Measurements from ENCODE around the gene RNF43. TPM values are rescaled to one million over a fixed set of nuclear protein-coding genes. Genes with fewer than 3 reads are reported as not detected.

RNF43 gene
- total and polyA plus RNA-seq, 2 of the 13 experiments (the other 11 are each of a cell fraction or from before 2014, with no cell fraction given) = 31.0 to 53.4 TPM

GRCh38 chr17:58417300-58418092, at the start of gene RNF43 (continued):
- TF ChIP-seq MAFK (conservative IDR thresholded peaks at IDR 0.05 in 1 of 2, IDR thresholded peaks at IDR 0.05 in 1 of 2; ENCODE audit: low read length in 2 of 2) (peak; percentile 0 to 13; a peak in 1 of 4 replicates), PITX1 (CRISPR knock-in tag; IDR thresholded peaks at IDR 0.05) (peak; percentile 68; the same call in 1 of the 2 replicates), ZNF567 (CRISPR knock-in tag; IDR thresholded peaks at IDR 0.05; ENCODE audit: borderline replicate concordance) (peak; percentile 92), ZNF335 (CRISPR knock-in tag; IDR thresholded peaks at IDR 0.05) (peak; percentile 80), SALL1 (CRISPR knock-in tag; IDR thresholded peaks at IDR 0.05) (peak; percentile 98), GMEB1 (CRISPR knock-in tag; IDR thresholded peaks at IDR 0.05; ENCODE audit: borderline replicate concordance) (no peak; the same call in 1 of the 2 replicates), ISX (CRISPR knock-in tag; conservative IDR thresholded peaks at IDR 0.05) (no peak), HNRNPLL (IDR thresholded peaks at IDR 0.05; ENCODE audit: low read depth, low read length, poor library complexity, severe bottlenecking) (no peak), HDAC6 (IDR thresholded peaks at IDR 0.05; ENCODE audit: low read depth, low read length) (peak; percentile 82; the same call in 1 of the 2 replicates), IKZF5 (CRISPR knock-in tag; IDR thresholded peaks at IDR 0.05) (peak; percentile 85), TMF1 (CRISPR knock-in tag; IDR thresholded peaks at IDR 0.05; ENCODE audit: low read depth) (0 out of 2 replicates have a peak, but pooled peaks have one; percentile 37), MXD4 (CRISPR knock-in tag; IDR thresholded peaks at IDR 0.05) (peak; percentile 88), SNAPC2 (CRISPR knock-in tag; IDR thresholded peaks at IDR 0.05) (peak; percentile 19; the same call in 1 of the 2 replicates), TBX3 (IDR thresholded peaks at IDR 0.05; ENCODE audit: borderline replicate concordance) (peak; percentile 75; the same call in 1 of the 2 replicates), SMARCE1 (IDR thresholded peaks at IDR 0.05; ENCODE audit: borderline replicate concordance) (no peak), ZNF766 (CRISPR knock-in tag; IDR thresholded peaks at IDR 0.05; ENCODE audit: borderline replicate concordance) (0 out of 2 replicates have a peak, but pooled peaks have one; percentile 67), ZNF230 (CRISPR knock-in tag; IDR thresholded peaks at IDR 0.05) (peak; percentile 75; the same call in 1 of the 2 replicates), MAFF (IDR thresholded peaks at IDR 0.05; ENCODE audit: low read depth, low read length) (peak; percentile 20; the same call in 1 of the 2 replicates), ZBTB20 (CRISPR knock-in tag; IDR thresholded peaks at IDR 0.05; ENCODE audit: borderline replicate concordance, low read depth) (peak; percentile 87), HIC2 (CRISPR knock-in tag; IDR thresholded peaks at IDR 0.05; ENCODE audit: low read depth) (peak; percentile 37; the same call in 1 of the 2 replicates), ZNF615 (CRISPR knock-in tag; IDR thresholded peaks at IDR 0.05; ENCODE audit: borderline replicate concordance) (0 out of 2 replicates have a peak, but pooled peaks have one; percentile 5), NFIC (IDR thresholded peaks at IDR 0.05; ENCODE audit: low read length) (peak; percentile 21), MED13 (CRISPR knock-in tag; IDR thresholded peaks at IDR 0.05) (peak; percentile 86; the same call in 1 of the 2 replicates), ZNF124 (CRISPR knock-in tag; IDR thresholded peaks at IDR 0.05) (peak; percentile 74; the same call in 1 of the 2 replicates)
